CD4-positive, alpha-beta T cell (primary cell): ENCODE results near the gene LSM5. TPM values are rescaled to one million over a fixed set of nuclear protein-coding genes. Genes with fewer than 3 reads are reported as not detected.
A peak's percentile ranks its signal among the peaks of the same experiment; 100 is the strongest.
"Not testable (repeated sequence)": the region's sequence is repeated elsewhere in the genome, so short reads cannot be mapped to it uniquely, and the experiment has no call there.

Source experiments
- ATAC-seq: fragments of 200-7000 bp; cut with Tn5 transposase; one replicate; pipeline ENCODE4 v1.10.0; 2022; ENCODE audit warnings: mild to moderate bottlenecking; ENCODE audit not compliant: poor library complexity
- CTCF ChIA-PET: fragments of 350-600 bp; sonication (Branson Sonifier 250); formaldehyde crosslinking; loops from one replicate; lab custom pipeline; 2021; ENCODE audit warnings: antibody characterized with exemption, inconsistent platforms; lab: Charles Lee
- POLR2A ChIA-PET: fragments of 350-600 bp; sonication (Branson Sonifier 250); formaldehyde crosslinking; loops from one replicate; lab custom pipeline; 2021; ENCODE audit warnings: antibody characterized with exemption, inconsistent platforms; lab: Charles Lee
- DNase-seq, 14 experiments: peaks; one replicate each; pipeline ENCODE4 v3.0.0-alpha.2; 2013 to 2020; ENCODE audit warnings: mixed read lengths in 2 of 14
- H3K27ac ChIP-seq, 2 donors: one replicate each; pipeline versions ENCODE4 v1.5.1 to v1.7.0; 2013; ENCODE audit warnings: low read length in 2 of 2, low read depth in 1 of 2, mild to moderate bottlenecking in 1 of 2
- H3K27me3 ChIP-seq, 2 experiments: 1 replicate in 1 of 2; 2 replicates in 1 of 2; pipeline versions ENCODE4 v1.6.1 to v1.7.0; 2013; ENCODE audit warnings: low read length in 2 of 2, control low read depth in 1 of 2, mild to moderate bottlenecking in 1 of 2, moderate library complexity in 1 of 2; ENCODE audit not compliant: insufficient read depth in 2 of 2, control insufficient read depth in 1 of 2
- H3K36me3 ChIP-seq: one replicate; pipeline ENCODE4 v1.6.1; 2013; ENCODE audit warnings: low read length, control low read depth; ENCODE audit not compliant: insufficient read depth
- H3K4me1 ChIP-seq: one replicate; pipeline ENCODE4 v1.6.1; 2013; ENCODE audit warnings: low read length, control low read depth; ENCODE audit not compliant: insufficient read depth
- H3K4me3 ChIP-seq: one replicate; pipeline ENCODE4 v1.5.1; 2013; ENCODE audit warnings: mild to moderate bottlenecking, low read length, moderate library complexity
- H3K9me3 ChIP-seq, 2 experiments: 1 replicate in 1 of 2; 2 replicates in 1 of 2; pipeline versions ENCODE4 v1.6.1 to v1.7.0; 2013; ENCODE audit warnings: low read length in 2 of 2, mild to moderate bottlenecking in 2 of 2, control low read depth in 1 of 2, moderate library complexity in 1 of 2; ENCODE audit not compliant: control insufficient read depth in 1 of 2, insufficient read depth in 1 of 2
- H3K27ac Mint-ChIP-seq: one replicate; pipeline ENCODE4 v1.8.0; 2020; ENCODE audit warnings: mixed read lengths
- H3K27me3 Mint-ChIP-seq: one replicate; pipeline ENCODE4 v1.8.0; 2021; ENCODE audit warnings: mixed read lengths
- H3K36me3 Mint-ChIP-seq: one replicate; pipeline ENCODE4 v1.8.0; 2021; ENCODE audit warnings: low read depth, mixed read lengths
- H3K4me1 Mint-ChIP-seq: one replicate; pipeline ENCODE4 v1.8.0; 2021; ENCODE audit warnings: low read depth, mixed read lengths
- H3K4me3 Mint-ChIP-seq: one replicate; pipeline ENCODE4 v1.8.0; 2020; ENCODE audit warnings: mild to moderate bottlenecking, mixed read lengths
- H3K9me3 Mint-ChIP-seq: one replicate; pipeline ENCODE4 v1.8.0; 2020; ENCODE audit warnings: mixed read lengths
- CTCF ChIP-seq: fragments of 200-600 bp; IDR thresholded peaks from one replicate; pipeline ENCODE4 v1.8.0; 2022; ENCODE audit warnings: antibody characterized with exemption, mild to moderate bottlenecking
- intact Hi-C, 2 experiments: fragments of 100-400 bp; cut with DNase I in 1 of 2; cut with micrococcal nuclease in 1 of 2; formaldehyde crosslinking; loops; one replicate each; pipeline versions ENCODE4 v1.15.1 to v1.9.0; 2023 to 2025; cut with DNase I, micrococcal nuclease
- total RNA-seq, 174 experiments: library from RNA in 2 of 174; stranded (reverse) in 2 of 174; gene quantifications; one replicate each; pipeline ENCODE4 v1.2.3 and lab custom pipeline; 2021 to 2026

LSM5 gene
- total RNA-seq, 2 experiments from 2014 or later: 28.2 to 28.7 TPM

DNA sequence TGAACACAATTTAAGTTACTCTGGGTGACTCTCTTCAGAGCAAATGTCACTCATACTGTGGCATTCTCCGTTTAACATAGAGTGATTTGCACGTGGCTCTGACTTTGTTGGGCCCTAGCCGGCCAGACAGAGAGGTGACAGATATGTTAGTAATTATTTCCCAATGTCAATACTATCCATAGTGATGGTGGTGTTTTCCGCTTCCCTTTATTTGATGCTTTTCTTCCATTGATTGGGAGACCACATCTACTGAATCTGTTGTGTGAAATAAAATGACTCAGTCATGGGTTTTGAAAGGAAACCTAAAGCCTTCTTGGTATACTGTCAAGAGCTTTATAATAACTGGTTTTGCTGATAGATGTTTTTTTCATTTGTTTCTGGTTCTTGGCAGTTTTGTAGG is 12.5 kb upstream of the LSM5 start:
- Histone ChIP-seq H3K4me1 (peaks cover 18% of the 10 kb centered on the region), H3K9me3 (no peaks in the 10 kb centered on the region), H3K27ac (no peak overlapping the region), H3K36me3 (no peaks in the 10 kb centered on the region), H3K4me3 (no peak overlapping the region), H3K27me3 (no peaks in the 10 kb centered on the region)
- no peaks in the 10 kb centered on the region for H3K27me3 Mint-ChIP-seq
- TF ChIP-seq CTCF: no peak
- H3K4me3 Mint-ChIP-seq: peak overlapping the region; percentile 65
- H3K27ac Mint-ChIP-seq: peak overlapping the region; percentile 24
- H3K36me3 Mint-ChIP-seq: peaks cover 32% of the 10 kb centered on the region
- intact Hi-C loops: no loop called here
- ChIA-PET POLR2A (no interaction called here), CTCF (no interaction called here)
- no peak for ATAC-seq
- DNase-seq: no peak
- H3K4me1 Mint-ChIP-seq: peaks cover 60% of the 10 kb centered on the region
- no peaks in the 10 kb centered on the region for H3K9me3 Mint-ChIP-seq

- no peaks in the 10 kb centered on the region for H3K27me3 Mint-ChIP-seq
- no peak for ATAC-seq
Measured at GRCh38 chr7:32501522-32501921, 11.3 kb upstream of the LSM5 start.

GRCh38 chr7:32500922-32501341 is 10.8 kb upstream of the LSM5 start:
- ChIA-PET CTCF (no interaction called here), POLR2A (no interaction called here)
- intact Hi-C loops: no loop called here
- no peak for ATAC-seq
- peaks cover 21% of the 10 kb centered on the region for H3K4me1 ChIP-seq
- H3K27ac ChIP-seq: no peak overlapping the region
- Mint-ChIP-seq H3K4me1 (peaks cover 60% of the 10 kb centered on the region), H3K4me3 (peak overlapping the region; percentile 34), H3K36me3 (peaks cover 34% of the 10 kb centered on the region), H3K9me3 (no peaks in the 10 kb centered on the region), H3K27me3 (no peaks in the 10 kb centered on the region), H3K27ac (peak overlapping the region; percentile 19)
- no peak overlapping the region for H3K4me3 ChIP-seq
- H3K36me3 ChIP-seq: no peaks in the 10 kb centered on the region
- H3K9me3 ChIP-seq: no peaks in the 10 kb centered on the region
- DNase-seq: peak in 2 of 14 experiments; percentile 16 to 33
- H3K27me3 ChIP-seq: no peaks in the 10 kb centered on the region
- no peak for TF ChIP-seq CTCF

More at GRCh38 chr7:32501522-32501921, 11.3 kb upstream of the LSM5 start:
- Mint-ChIP-seq H3K27ac (peak overlapping the region; percentile 19), H3K36me3 (peaks cover 32% of the 10 kb centered on the region), H3K9me3 (no peaks in the 10 kb centered on the region), H3K4me3 (no peak overlapping the region), H3K4me1 (peaks cover 59% of the 10 kb centered on the region)
- no peaks in the 10 kb centered on the region for H3K9me3 ChIP-seq
- H3K36me3 ChIP-seq: no peaks in the 10 kb centered on the region
- no peak for DNase-seq
- no peak overlapping the region for H3K27ac ChIP-seq
- POLR2A ChIA-PET: no interaction called here
- intact Hi-C loops: no loop called here
- no peaks in the 10 kb centered on the region for H3K27me3 ChIP-seq
- no peak for TF ChIP-seq CTCF
- no peak overlapping the region for H3K4me3 ChIP-seq
- CTCF ChIA-PET: no interaction called here
- H3K4me1 ChIP-seq: peaks cover 25% of the 10 kb centered on the region

DNA sequence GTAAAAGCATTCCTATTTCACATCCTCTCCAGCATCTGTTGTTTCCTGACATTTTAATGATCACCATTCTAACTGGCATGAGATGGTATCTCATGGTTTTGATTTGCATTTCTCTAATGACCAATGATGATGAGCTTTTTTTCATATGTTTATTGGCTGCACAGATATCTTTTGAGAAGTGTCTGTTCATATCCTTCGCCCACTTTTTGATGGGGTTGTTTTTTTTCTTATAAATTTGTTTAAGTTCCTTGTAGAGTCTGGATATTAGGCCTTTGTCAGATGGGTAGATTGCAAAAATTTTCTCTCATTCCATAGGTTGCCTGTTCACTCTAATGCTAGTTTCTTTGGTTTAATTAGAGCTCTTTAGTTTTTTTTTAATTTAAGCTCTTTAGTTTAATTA is 10.0 kb upstream of the LSM5 start:
- CTCF ChIA-PET, POLR2A ChIA-PET, H3K9me3 Mint-ChIP-seq, H3K4me3 ChIP-seq, H3K36me3 ChIP-seq, H3K27me3 ChIP-seq, DNase-seq, intact Hi-C loops, ATAC-seq, H3K27ac ChIP-seq, H3K9me3 ChIP-seq, H3K27me3 Mint-ChIP-seq: not testable (repeated sequence)
- Mint-ChIP-seq H3K4me3 (peak overlapping the region; percentile 45), H3K36me3 (peaks cover 39% of the 10 kb centered on the region), H3K4me1 (peaks cover 64% of the 10 kb centered on the region), H3K27ac (peak overlapping the region; percentile 19)
- peaks cover 21% of the 10 kb centered on the region for H3K4me1 ChIP-seq

- H3K9me3 Mint-ChIP-seq, ATAC-seq, H3K9me3 ChIP-seq, CTCF ChIA-PET, H3K27me3 ChIP-seq, DNase-seq, H3K36me3 ChIP-seq, H3K4me3 ChIP-seq, H3K27me3 Mint-ChIP-seq, POLR2A ChIA-PET, H3K27ac Mint-ChIP-seq, H3K27ac ChIP-seq: not testable (repeated sequence)
- intact Hi-C loops: loop anchor here (5.0 to 10.0 kb wide), 4 partner anchors 348 to 1905 kb away; partner anchors contain the start of genes BBS9 (in 1 of the 2) and GARS1 (in 1 of the 2)
- Mint-ChIP-seq H3K4me1 (peaks cover 68% of the 10 kb centered on the region), H3K36me3 (peaks cover 42% of the 10 kb centered on the region), H3K4me3 (peak overlapping the region; percentile 45)
- peaks cover 24% of the 10 kb centered on the region for H3K4me1 ChIP-seq
Measured at GRCh38 chr7:32499755-32500154, 9.6 kb upstream of the LSM5 start.
